Liver (tissue), 9 donors: ENCODE measurements around the gene RNF38. TPM values are rescaled to one million over a fixed set of nuclear protein-coding genes. Genes with fewer than 3 reads are reported as not detected.

ENCODE experiments used
- DNase-seq: peaks from one replicate; pipeline ENCODE4 v3.0.0-alpha.2; 2017; ENCODE audit warnings: low spot score
- H3K27ac ChIP-seq, 2 donors: one replicate each; pipeline ENCODE4 v1.7.0; 2013; ENCODE audit warnings: inconsistent platforms in 2 of 2, low read length in 2 of 2, control low read depth in 1 of 2, low read depth in 1 of 2, mild to moderate bottlenecking in 1 of 2
- H3K27me3 ChIP-seq, 4 donors: one replicate each; pipeline versions ENCODE4 v1.6.1 to v1.7.0; 2013; ENCODE audit warnings: low read length in 3 of 4, inconsistent platforms in 1 of 4, mild to moderate bottlenecking in 1 of 4, moderate library complexity in 1 of 4; ENCODE audit not compliant: control insufficient read depth in 4 of 4, insufficient read depth in 4 of 4
- H3K36me3 ChIP-seq, 4 donors: one replicate each; pipeline versions ENCODE4 v1.6.1 to v1.7.0; 2013; ENCODE audit warnings: low read length in 3 of 4, mild to moderate bottlenecking in 3 of 4, low read depth in 1 of 4, moderate library complexity in 1 of 4; ENCODE audit not compliant: control insufficient read depth in 4 of 4, insufficient read depth in 3 of 4
- H3K4me1 ChIP-seq, 4 donors: one replicate each; pipeline versions ENCODE4 v1.6.1 to v1.7.0; 2013; ENCODE audit warnings: low read length in 3 of 4, mild to moderate bottlenecking in 3 of 4, moderate library complexity in 1 of 4; ENCODE audit not compliant: control insufficient read depth in 4 of 4, insufficient read depth in 4 of 4
- H3K4me3 ChIP-seq, 3 donors: one replicate each; pipeline versions ENCODE4 v1.6.1 to v1.7.0; 2013; ENCODE audit warnings: low read length in 3 of 3, control low read depth in 1 of 3, low read depth in 1 of 3, mild to moderate bottlenecking in 1 of 3
- H3K9ac ChIP-seq, 2 donors: one replicate each; pipeline ENCODE4 v1.7.0; 2013; ENCODE audit warnings: low read length in 2 of 2, mild to moderate bottlenecking in 2 of 2, moderate library complexity in 2 of 2, control low read depth in 1 of 2, low read depth in 1 of 2
- H3K9me3 ChIP-seq, 4 donors: one replicate each; pipeline versions ENCODE4 v1.6.1 to v1.7.0; 2013; ENCODE audit warnings: low read length in 3 of 4; ENCODE audit not compliant: control insufficient read depth in 4 of 4
- ATF3 ChIP-seq: IDR thresholded peaks from 2 replicates; pipeline ENCODE4 v1.6.1; 2016; ENCODE audit warnings: antibody characterized with exemption
- CTCF ChIP-seq: fragments of 150-350 bp; IDR thresholded peaks from 2 replicates; pipeline ENCODE4 v1.5.1; 2017; ENCODE audit warnings: improper control_type of control experiment, low read depth, low read length; ENCODE audit not compliant: missing input control
- EGR1 ChIP-seq, 2 donors: IDR thresholded peaks; 2 replicates each; pipeline ENCODE4 v1.6.1; 2016 to 2018; ENCODE audit warnings: antibody characterized with exemption in 2 of 2, low read depth in 2 of 2
- FOXA1 ChIP-seq: IDR thresholded peaks from 2 replicates; pipeline ENCODE4 v1.6.1; 2016; ENCODE audit warnings: antibody characterized with exemption
- FOXA2 ChIP-seq: IDR thresholded peaks from 2 replicates; pipeline ENCODE4 v1.6.1; 2016; ENCODE audit warnings: antibody characterized with exemption
- GABPA ChIP-seq, 2 donors: IDR thresholded peaks in 1 of 2; conservative IDR thresholded peaks in 1 of 2; 2 replicates each; pipeline ENCODE4 v1.6.1; 2016; ENCODE audit warnings: antibody characterized with exemption in 2 of 2, mild to moderate bottlenecking in 1 of 2, moderate library complexity in 1 of 2
- HNF4A ChIP-seq, 2 donors: conservative IDR thresholded peaks; 2 replicates each; pipeline ENCODE4 v1.6.1; 2016; ENCODE audit warnings: antibody characterized with exemption in 2 of 2, mild to moderate bottlenecking in 2 of 2
- HNF4G ChIP-seq: IDR thresholded peaks from 2 replicates; pipeline ENCODE4 v1.6.1; 2016; ENCODE audit warnings: antibody characterized with exemption
- JUND ChIP-seq, 2 donors: IDR thresholded peaks; 2 replicates each; pipeline ENCODE4 v1.6.1; 2016; ENCODE audit warnings: antibody characterized with exemption in 2 of 2
- MAX ChIP-seq: IDR thresholded peaks from 2 replicates; pipeline ENCODE4 v1.6.1; 2016; ENCODE audit warnings: antibody characterized with exemption
- NR2F2 ChIP-seq: IDR thresholded peaks from 2 replicates; pipeline ENCODE4 v1.6.1; 2016; ENCODE audit warnings: antibody characterized with exemption
- RAD21 ChIP-seq, 2 donors: IDR thresholded peaks; 2 replicates each; pipeline ENCODE4 v1.6.1; 2016; ENCODE audit warnings: antibody characterized with exemption in 2 of 2, mild to moderate bottlenecking in 2 of 2
- REST ChIP-seq: IDR thresholded peaks from 2 replicates; pipeline ENCODE4 v1.6.1; 2016; ENCODE audit warnings: antibody characterized with exemption, mild to moderate bottlenecking
- RXRA ChIP-seq, 2 donors: IDR thresholded peaks; 2 replicates each; pipeline ENCODE4 v1.6.1; 2017 to 2018; ENCODE audit warnings: antibody characterized with exemption in 2 of 2, mild to moderate bottlenecking in 1 of 2
- SP1 ChIP-seq: IDR thresholded peaks from 2 replicates; pipeline ENCODE4 v1.6.1; 2018; ENCODE audit warnings: antibody characterized with exemption, mild to moderate bottlenecking
- TAF1 ChIP-seq: conservative IDR thresholded peaks from 2 replicates; pipeline ENCODE4 v1.6.1; 2016; ENCODE audit warnings: antibody characterized with exemption, mild to moderate bottlenecking
- YY1 ChIP-seq: IDR thresholded peaks from 2 replicates; pipeline ENCODE4 v1.6.1; 2016; ENCODE audit warnings: antibody characterized with exemption, mild to moderate bottlenecking
- ZBTB33 ChIP-seq: IDR thresholded peaks from 2 replicates; pipeline ENCODE4 v1.6.1; 2016; ENCODE audit warnings: antibody characterized with exemption
- WGBS: extraction: QIAGEN DNeasy Blood & Tissue Kit; methylation state at CpG from one replicate; pipeline ENCODE4 v1.1.7; 2013; 5-methylcytosine and 5-hydroxymethylcytosine counted together
- polyA plus RNA-seq, 2 donors: library from polyadenylated mRNA; stranded (reverse) in 1 of 2; unstranded in 1 of 2; fragments of 200-250 nt in 1 of 2; fragments of >200 nt in 1 of 2; fragmentation: Nextera tagmentation in 1 of 2; extraction: Ambion mirVana in 1 of 2; gene quantifications; one replicate each; pipeline versions ENCODE4 v1.2.1 to v1.2.3, GENCODE V29; 2013 to 2015
- total RNA-seq, 2 donors: library from RNA; depleted of rRNA; stranded (reverse); fragments of >200 nt; gene quantifications; one replicate each; pipeline ENCODE4 v1.2.3, GENCODE V29; 2014
- donor health status: healthy.
- donor health status: healthy.
- donor health status: healthy.
- donor health status: healthy.
- donor health status: healthy.

Gene RNF38
- total and polyA plus RNA-seq, 4 donors: 3.4 to 16.4 (median 6.9) TPM

GRCh38 chr9:36323926-36324325 lies 76.1 kb downstream of the RNF38 start:
- no peaks in the 10 kb centered on the region for H3K9me3 ChIP-seq
- 91% methylated on average over 12 of the region's 12 CpGs for WGBS
- H3K4me3 ChIP-seq: no peak overlapping the region
- DNase-seq: no peak
- H3K36me3 ChIP-seq: no peaks in the 10 kb centered on the region
- no peaks in the 10 kb centered on the region for H3K27me3 ChIP-seq
- H3K4me1 ChIP-seq: peaks cover 0 to 16% (median 4%) of the 10 kb centered on the region in 4 donors
- H3K9ac ChIP-seq: no peak overlapping the region
- no peak for TF ChIP-seq EGR1 (IDR thresholded peaks at IDR 0.05; ENCODE audit: low read depth in 2 of 2)
- TF ChIP-seq NR2F2: no peak
- TF ChIP-seq HNF4G: no peak
- no peak for TF ChIP-seq YY1
- TF ChIP-seq FOXA2: no peak
- TF ChIP-seq HNF4A (conservative IDR thresholded peaks at IDR 0.05): no peak
- no peak for TF ChIP-seq ZBTB33
- TF ChIP-seq RXRA (IDR thresholded peaks at IDR 0.05): no peak
- no peak for TF ChIP-seq TAF1
- no peak for TF ChIP-seq JUND (IDR thresholded peaks at IDR 0.05)
- TF ChIP-seq REST: no peak
- H3K27ac ChIP-seq: no peak overlapping the region

- Histone ChIP-seq H3K9ac (no peak overlapping the region), H3K9me3 (no peaks in the 10 kb centered on the region), H3K4me1 (peaks cover 0 to 13% (median 4%) of the 10 kb centered on the region in 4 donors), H3K4me3 (no peak overlapping the region), H3K27ac (no peak overlapping the region), H3K36me3 (no peaks in the 10 kb centered on the region), H3K27me3 (no peaks in the 10 kb centered on the region)
- no peak for DNase-seq
- TF ChIP-seq REST: no peak
- TF ChIP-seq RAD21 (IDR thresholded peaks at IDR 0.05): no peak
- TF ChIP-seq CTCF: no peak
- TF ChIP-seq EGR1 (IDR thresholded peaks at IDR 0.05; ENCODE audit: low read depth in 2 of 2): no peak
- TF ChIP-seq GABPA (IDR thresholded peaks at IDR 0.05 in 1 of 2, conservative IDR thresholded peaks at IDR 0.05 in 1 of 2): no peak
- no peak for TF ChIP-seq TAF1
- TF ChIP-seq YY1: no peak
- TF ChIP-seq ZBTB33: no peak
- no peak for TF ChIP-seq RXRA (IDR thresholded peaks at IDR 0.05)
- no peak for TF ChIP-seq HNF4G
- no peak for TF ChIP-seq JUND (IDR thresholded peaks at IDR 0.05)
- no peak for TF ChIP-seq FOXA2
- no peak for TF ChIP-seq SP1
- no peak for TF ChIP-seq FOXA1
- TF ChIP-seq HNF4A (conservative IDR thresholded peaks at IDR 0.05): no peak
- no peak for TF ChIP-seq NR2F2
- TF ChIP-seq MAX: no peak
- no peak for TF ChIP-seq ATF3
- 78% methylated on average over 3 of the region's 3 CpGs for WGBS
Measured at GRCh38 chr9:36322462-36322861, 77.6 kb downstream of the RNF38 start.
